ENCODE measurements around the gene IDH2. TPM values are rescaled to one million over a fixed set of nuclear protein-coding genes. Genes with fewer than 3 reads are reported as not detected.

IDH2 gene
- total RNA-seq, 2 donors from 2014 or later, result 123 to 170 TPM

GRCh38 chr15:90062973-90063769 is 39.1 kb downstream of the IDH2 start:
- no peaks in the 10 kb centered on the region for H3K27me3 Mint-ChIP-seq (ENCODE audit: low read depth)
- no peaks in the 10 kb centered on the region for H3K9me3 Mint-ChIP-seq
- no peak overlapping the region for H3K27ac Mint-ChIP-seq
- H3K36me3 Mint-ChIP-seq (ENCODE audit: insufficient read depth in 2 of 2), result peaks cover 0 to 1% of the 10 kb centered on the region in 2 donors
- H3K4me1 Mint-ChIP-seq (ENCODE audit: low read depth), result peaks cover 60% of the 10 kb centered on the region
- ATAC-seq (replicated peaks in 1 of 2) (no peak), DNase-seq (no peak)
- H3K4me3 Mint-ChIP-seq, result no peak overlapping the region

GRCh38 chr15:90062462-90062932 is 39.8 kb downstream of the IDH2 start:
- ATAC-seq (replicated peaks in 1 of 2), result peak in 1 of 2 donors; percentile 20
- Mint-ChIP-seq H3K27me3 (ENCODE audit: low read depth) (no peaks in the 10 kb centered on the region), H3K36me3 (ENCODE audit: insufficient read depth in 2 of 2) (peaks cover 0 to 1% of the 10 kb centered on the region in 2 donors), H3K4me1 (ENCODE audit: low read depth) (peaks cover 65% of the 10 kb centered on the region), H3K27ac (peak overlapping the region; percentile 84), H3K4me3 (peak overlapping the region in 1 of 2 donors; percentile 39), H3K9me3 (no peaks in the 10 kb centered on the region)
- no peak for DNase-seq

GRCh38 chr15:90062023-90062442 is 40.2 kb downstream of the IDH2 start:
- Mint-ChIP-seq H3K4me3 (peak overlapping the region; percentile 39 to 45), H3K36me3 (ENCODE audit: insufficient read depth in 2 of 2) (peaks cover 0 to 1% of the 10 kb centered on the region in 2 donors), H3K9me3 (no peaks in the 10 kb centered on the region), H3K27ac (peak overlapping the region; percentile 84), H3K4me1 (ENCODE audit: low read depth) (peaks cover 65% of the 10 kb centered on the region), H3K27me3 (ENCODE audit: low read depth) (no peaks in the 10 kb centered on the region)
- ATAC-seq (replicated peaks in 1 of 2) (peak in 1 of 2 donors; percentile 38), DNase-seq (peak; percentile 37 to 67)

- no peak for DNase-seq
- no peak overlapping the region for H3K4me3 Mint-ChIP-seq
- no peaks in the 10 kb centered on the region for H3K9me3 Mint-ChIP-seq
- H3K27me3 Mint-ChIP-seq (ENCODE audit: low read depth), result no peaks in the 10 kb centered on the region
- H3K4me1 Mint-ChIP-seq (ENCODE audit: low read depth), result peaks cover 65% of the 10 kb centered on the region
- peaks cover 0 to 1% of the 10 kb centered on the region in 2 donors for H3K36me3 Mint-ChIP-seq (ENCODE audit: insufficient read depth in 2 of 2)
- H3K27ac Mint-ChIP-seq, result peak overlapping the region; percentile 78
- ATAC-seq (replicated peaks in 1 of 2), result no peak
Measured at GRCh38 chr15:90060797-90061196, 41.5 kb downstream of the IDH2 start.

GRCh38 chr15:90059208-90059985 is 42.9 kb downstream of the IDH2 start:
- H3K27me3 Mint-ChIP-seq (ENCODE audit: low read depth), result no peaks in the 10 kb centered on the region
- peaks cover 0 to 1% of the 10 kb centered on the region in 2 donors for H3K36me3 Mint-ChIP-seq (ENCODE audit: insufficient read depth in 2 of 2)
- peak overlapping the region; percentile 73 to 79 for H3K4me3 Mint-ChIP-seq
- H3K27ac Mint-ChIP-seq, result peak overlapping the region; percentile 98
- DNase-seq, result peak; percentile 87 to 88
- peak; percentile 93 to 96 for ATAC-seq (replicated peaks in 1 of 2)
- no peaks in the 10 kb centered on the region for H3K9me3 Mint-ChIP-seq
- peaks cover 69% of the 10 kb centered on the region for H3K4me1 Mint-ChIP-seq (ENCODE audit: low read depth)

- H3K36me3 Mint-ChIP-seq (ENCODE audit: insufficient read depth in 2 of 2), result peaks cover 0 to 1% of the 10 kb centered on the region in 2 donors
- DNase-seq (no peak), ATAC-seq (replicated peaks in 1 of 2) (no peak)
- H3K27ac Mint-ChIP-seq, result peak overlapping the region; percentile 98
- peaks cover 70% of the 10 kb centered on the region for H3K4me1 Mint-ChIP-seq (ENCODE audit: low read depth)
- no peaks in the 10 kb centered on the region for H3K9me3 Mint-ChIP-seq
- H3K27me3 Mint-ChIP-seq (ENCODE audit: low read depth), result no peaks in the 10 kb centered on the region
- peak overlapping the region; percentile 73 to 79 for H3K4me3 Mint-ChIP-seq
Measured at GRCh38 chr15:90058775-90059174, 43.5 kb downstream of the IDH2 start.

GRCh38 chr15:90058308-90058707 is 44.0 kb downstream of the IDH2 start:
- H3K4me1 Mint-ChIP-seq (ENCODE audit: low read depth), result peaks cover 68% of the 10 kb centered on the region
- H3K4me3 Mint-ChIP-seq, result peak overlapping the region; percentile 33 to 79
- peak overlapping the region; percentile 98 for H3K27ac Mint-ChIP-seq
- peaks cover 0 to 1% of the 10 kb centered on the region in 2 donors for H3K36me3 Mint-ChIP-seq (ENCODE audit: insufficient read depth in 2 of 2)
- H3K27me3 Mint-ChIP-seq (ENCODE audit: low read depth), result no peaks in the 10 kb centered on the region
- ATAC-seq (replicated peaks in 1 of 2) (no peak), DNase-seq (no peak)
- H3K9me3 Mint-ChIP-seq, result no peaks in the 10 kb centered on the region

- no peak for DNase-seq
- no peak overlapping the region for H3K4me3 Mint-ChIP-seq
- no peaks in the 10 kb centered on the region for H3K9me3 Mint-ChIP-seq
Measured at GRCh38 chr15:90056529-90056928, 45.7 kb downstream of the IDH2 start.

GRCh38 chr15:90055182-90055581 is 47.1 kb downstream of the IDH2 start:
- Mint-ChIP-seq H3K9me3 (no peaks in the 10 kb centered on the region), H3K4me3 (no peak overlapping the region), H3K27ac (no peak overlapping the region), H3K36me3 (ENCODE audit: insufficient read depth in 2 of 2) (peaks cover 0 to 1% of the 10 kb centered on the region in 2 donors), H3K27me3 (ENCODE audit: low read depth) (no peaks in the 10 kb centered on the region), H3K4me1 (ENCODE audit: low read depth) (peaks cover 42% of the 10 kb centered on the region)
- DNase-seq (no peak), ATAC-seq (replicated peaks in 1 of 2) (no peak)

More at GRCh38 chr15:90056529-90056928, 45.7 kb downstream of the IDH2 start:
- Mint-ChIP-seq H3K27ac (no peak overlapping the region), H3K27me3 (ENCODE audit: low read depth) (no peaks in the 10 kb centered on the region), H3K4me1 (ENCODE audit: low read depth) (peaks cover 50% of the 10 kb centered on the region), H3K36me3 (ENCODE audit: insufficient read depth in 2 of 2) (peaks cover 0 to 1% of the 10 kb centered on the region in 2 donors)
- no peak for ATAC-seq (replicated peaks in 1 of 2)

GRCh38 chr15:90054618-90055097 is 47.6 kb downstream of the IDH2 start:
- Mint-ChIP-seq H3K27ac (no peak overlapping the region), H3K36me3 (ENCODE audit: insufficient read depth in 2 of 2) (peaks cover 0 to 1% of the 10 kb centered on the region in 2 donors), H3K27me3 (ENCODE audit: low read depth) (no peaks in the 10 kb centered on the region), H3K4me1 (ENCODE audit: low read depth) (peaks cover 41% of the 10 kb centered on the region), H3K4me3 (no peak overlapping the region), H3K9me3 (no peaks in the 10 kb centered on the region)
- DNase-seq (no peak), ATAC-seq (replicated peaks in 1 of 2) (no peak)

- Mint-ChIP-seq H3K27me3 (ENCODE audit: low read depth) (no peaks in the 10 kb centered on the region), H3K4me1 (ENCODE audit: low read depth) (peaks cover 35% of the 10 kb centered on the region), H3K9me3 (no peaks in the 10 kb centered on the region), H3K36me3 (ENCODE audit: insufficient read depth in 2 of 2) (no peaks in the 10 kb centered on the region), H3K27ac (peak overlapping the region; percentile 66), H3K4me3 (no peak overlapping the region)
- no peak for DNase-seq
- no peak for ATAC-seq (replicated peaks in 1 of 2)
Measured at GRCh38 chr15:90053685-90054466, 48.4 kb downstream of the IDH2 start.

- Mint-ChIP-seq H3K4me3 (no peak overlapping the region), H3K36me3 (ENCODE audit: insufficient read depth in 2 of 2) (no peaks in the 10 kb centered on the region), H3K4me1 (ENCODE audit: low read depth) (peaks cover 23% of the 10 kb centered on the region), H3K27ac (no peak overlapping the region), H3K9me3 (no peaks in the 10 kb centered on the region), H3K27me3 (ENCODE audit: low read depth) (no peaks in the 10 kb centered on the region)
- DNase-seq (no peak), ATAC-seq (replicated peaks in 1 of 2) (no peak)
Measured at GRCh38 chr15:90051874-90052273, 50.4 kb downstream of the IDH2 start.

Measured in activated T-cell treated with anti-CD3 and anti-CD28 coated beads, Interleukin-2, amount 50 U/mL, for 72 hours (primary cell).